ENCODE data around the gene VEGFB.
A peak's percentile ranks its signal among the peaks of the same experiment; 100 is the strongest.

VEGFB gene, protein sequence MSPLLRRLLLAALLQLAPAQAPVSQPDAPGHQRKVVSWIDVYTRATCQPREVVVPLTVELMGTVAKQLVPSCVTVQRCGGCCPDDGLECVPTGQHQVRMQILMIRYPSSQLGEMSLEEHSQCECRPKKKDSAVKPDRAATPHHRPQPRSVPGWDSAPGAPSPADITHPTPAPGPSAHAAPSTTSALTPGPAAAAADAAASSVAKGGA

DNA sequence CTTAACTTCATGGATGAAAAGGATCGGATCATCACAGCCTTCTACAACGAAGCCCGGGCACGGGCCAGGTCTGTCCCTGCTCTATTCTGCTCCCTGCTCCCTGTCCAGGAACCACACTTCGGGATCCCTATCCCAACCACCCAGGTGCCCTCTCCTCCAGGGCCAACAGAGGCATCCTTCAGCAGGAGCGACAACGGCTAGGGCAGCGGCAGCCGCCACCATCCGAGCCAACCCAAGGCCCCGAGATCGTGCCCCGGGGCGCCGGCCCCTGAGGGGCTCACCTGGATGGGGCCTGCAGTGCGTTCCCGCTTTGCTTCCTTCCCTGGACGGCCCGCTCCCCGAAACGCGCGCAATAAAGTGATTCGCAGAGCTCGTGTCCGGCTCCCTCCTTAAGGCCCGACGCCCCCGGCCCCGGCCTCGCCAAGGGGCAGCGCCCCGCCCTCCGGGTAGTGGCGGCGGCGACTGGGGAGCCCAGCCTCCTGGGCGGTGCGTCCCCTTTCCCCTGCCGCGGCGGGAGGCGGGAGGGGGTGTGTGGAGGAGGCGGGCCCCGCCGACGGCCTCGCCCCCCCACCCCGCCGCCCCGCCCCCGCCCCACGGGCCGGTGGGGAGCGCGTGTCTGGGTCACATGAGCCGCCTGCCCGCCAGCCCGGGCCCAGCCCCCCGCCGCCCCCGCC, at the start of gene VEGFB:
TSS of gene VEGFB (plus strand) at position 672 of the 674 bp plus-strand sequence. CDS start 250 bp downstream, outside the sequence.
- TF ChIP-seq, protein P1, sequence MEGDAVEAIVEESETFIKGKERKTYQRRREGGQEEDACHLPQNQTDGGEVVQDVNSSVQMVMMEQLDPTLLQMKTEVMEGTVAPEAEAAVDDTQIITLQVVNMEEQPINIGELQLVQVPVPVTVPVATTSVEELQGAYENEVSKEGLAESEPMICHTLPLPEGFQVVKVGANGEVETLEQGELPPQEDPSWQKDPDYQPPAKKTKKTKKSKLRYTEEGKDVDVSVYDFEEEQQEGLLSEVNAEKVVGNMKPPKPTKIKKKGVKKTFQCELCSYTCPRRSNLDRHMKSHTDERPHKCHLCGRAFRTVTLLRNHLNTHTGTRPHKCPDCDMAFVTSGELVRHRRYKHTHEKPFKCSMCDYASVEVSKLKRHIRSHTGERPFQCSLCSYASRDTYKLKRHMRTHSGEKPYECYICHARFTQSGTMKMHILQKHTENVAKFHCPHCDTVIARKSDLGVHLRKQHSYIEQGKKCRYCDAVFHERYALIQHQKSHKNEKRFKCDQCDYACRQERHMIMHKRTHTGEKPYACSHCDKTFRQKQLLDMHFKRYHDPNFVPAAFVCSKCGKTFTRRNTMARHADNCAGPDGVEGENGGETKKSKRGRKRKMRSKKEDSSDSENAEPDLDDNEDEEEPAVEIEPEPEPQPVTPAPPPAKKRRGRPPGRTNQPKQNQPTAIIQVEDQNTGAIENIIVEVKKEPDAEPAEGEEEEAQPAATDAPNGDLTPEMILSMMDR (IDR thresholded peaks at IDR 0.05; ENCODE audit: low read depth, low read length, missing control alignments) = no peak
- DNase-seq (ENCODE audit: low read depth) = no peak

GRCh38 chr11:64185175-64185692, 49.1 kb upstream of the VEGFB start:
- no peak for DNase-seq (ENCODE audit: low read depth)
- TF ChIP-seq, protein P1 (IDR thresholded peaks at IDR 0.05; ENCODE audit: low read depth, low read length, missing control alignments) = no peak
- peak overlapping the region; percentile 64 for H3K4me3 ChIP-seq (ENCODE audit: low read depth, low read length)

More for the DNA sequence above, at the start of gene VEGFB:
- H3K4me3 ChIP-seq (ENCODE audit: low read depth, low read length) = peak within 1 kb of the TSS; percentile 63

DNA sequence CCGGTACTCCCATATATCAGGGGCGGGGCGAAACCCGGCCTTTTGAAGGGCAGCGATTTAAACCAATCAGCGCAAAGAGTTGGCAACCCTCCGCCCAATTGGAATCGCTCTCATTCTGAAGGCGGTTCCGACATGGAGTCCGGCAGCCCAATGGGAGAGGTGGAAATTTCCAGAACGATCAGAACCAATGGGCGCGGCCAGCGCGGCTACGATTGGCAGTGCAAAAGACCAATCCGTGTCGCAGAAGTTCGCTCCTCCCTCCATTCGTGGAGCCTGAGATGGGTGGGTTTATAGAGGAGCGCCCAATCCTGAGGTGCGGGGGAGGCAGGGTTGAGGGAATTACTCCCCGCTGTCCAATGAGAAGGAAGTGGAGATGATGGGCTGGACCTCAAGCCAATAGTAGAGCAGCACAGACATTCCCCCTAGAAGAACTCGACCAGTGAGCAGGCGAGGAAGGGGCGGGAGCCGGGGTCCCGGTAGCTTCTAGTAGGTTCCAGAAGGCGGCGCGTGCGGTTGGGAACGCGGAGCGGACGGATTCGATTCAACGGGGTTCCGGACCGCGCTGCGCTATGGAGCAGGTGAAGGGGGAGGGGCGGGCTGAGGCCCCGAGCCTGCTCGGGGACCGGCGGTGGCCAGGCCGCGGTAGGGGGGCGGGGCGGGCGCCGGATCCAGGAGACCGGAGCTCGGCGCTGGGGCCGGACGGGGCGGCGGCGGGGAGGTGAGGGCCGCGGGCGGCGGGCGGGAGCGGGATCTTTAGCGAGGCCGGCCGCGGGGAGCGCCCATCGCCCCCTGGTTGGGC, 48.5 kb upstream of the VEGFB start, which contains the start of gene STIP1:
TSS of gene STIP1 (plus strand) at position 479 of the 799 bp plus-strand sequence. CDS start at position 570, 91 bp downstream.
- peak; percentile 100 for DNase-seq (ENCODE audit: low read depth)
- peak within 1 kb of the TSS; percentile 64 for H3K4me3 ChIP-seq (ENCODE audit: low read depth, low read length)
- TF ChIP-seq, protein P1 (IDR thresholded peaks at IDR 0.05; ENCODE audit: low read depth, low read length, missing control alignments) = peak; percentile 39

GRCh38 chr11:64186492-64187165, 47.8 kb upstream of the VEGFB start:
- DNase-seq (ENCODE audit: low read depth) = no peak
- no peak overlapping the region for H3K4me3 ChIP-seq (ENCODE audit: low read depth, low read length)

DNA sequence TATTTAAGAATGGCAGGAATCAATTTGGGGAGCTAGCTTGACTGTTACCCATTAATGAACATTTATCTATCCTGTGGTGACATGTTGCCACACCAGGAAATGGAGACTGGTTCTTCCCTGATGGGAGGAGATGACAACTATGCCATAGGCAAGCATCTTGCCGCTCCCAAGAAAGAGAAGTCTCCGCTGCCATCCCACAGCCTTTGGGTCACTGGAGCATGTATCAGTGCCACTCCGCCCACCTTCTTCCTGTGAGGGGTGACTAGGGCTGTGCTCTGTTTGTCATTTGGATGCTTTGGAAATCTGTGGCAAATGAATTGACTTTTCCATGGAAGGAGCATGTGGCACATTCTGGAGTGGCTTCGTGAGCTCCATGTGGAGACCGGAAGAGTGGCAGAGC, 42.0 kb upstream of the VEGFB start:
- no peak for DNase-seq (ENCODE audit: low read depth)
- TF ChIP-seq, protein P1 (IDR thresholded peaks at IDR 0.05; ENCODE audit: low read depth, low read length, missing control alignments) = no peak
- no peak overlapping the region for H3K4me3 ChIP-seq (ENCODE audit: low read depth, low read length)

More at GRCh38 chr11:64186492-64187165, 47.8 kb upstream of the VEGFB start:
- TF ChIP-seq, protein P1 (IDR thresholded peaks at IDR 0.05; ENCODE audit: low read depth, low read length, missing control alignments) = no peak

- TF ChIP-seq, protein P1 (IDR thresholded peaks at IDR 0.05; ENCODE audit: low read depth, low read length, missing control alignments) = no peak
- DNase-seq (ENCODE audit: low read depth) = no peak
- no peak overlapping the region for H3K4me3 ChIP-seq (ENCODE audit: low read depth, low read length)
These were observed 37.8 kb upstream of the VEGFB start for GRCh38 chr11:64196626-64197025.
